DMS53 treated with DMSO at 0.1 percent for 48 hours (cell line): ENCODE data around the gene IFT27.

Experiments
- DNase-seq: peaks from one replicate; lab custom pipeline; 2025; ENCODE audit not compliant: unreplicated experiment; lab: John Stamatoyannopoulos, UW

Gene IFT27

DNA sequence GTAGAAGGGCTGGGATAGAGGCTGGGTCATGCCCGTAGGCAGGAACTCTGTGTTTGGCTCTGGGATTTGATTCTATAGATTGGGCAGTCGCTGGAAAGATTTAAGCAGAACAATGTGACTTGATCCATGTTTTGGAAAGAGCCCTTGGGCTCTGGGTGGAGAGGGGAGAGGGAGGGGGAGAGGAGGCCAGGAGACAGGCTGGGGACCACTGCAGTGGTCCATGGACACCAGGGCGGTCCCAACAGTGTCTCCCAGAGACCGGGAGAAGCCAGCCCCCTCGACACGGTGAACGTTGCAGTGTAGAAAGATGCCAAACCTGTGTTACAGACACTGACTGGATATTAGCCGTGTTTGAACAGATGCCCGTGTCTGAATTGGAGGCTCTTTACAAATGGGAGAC, 21.5 kb upstream of the IFT27 start:
- no peak for DNase-seq

DNA sequence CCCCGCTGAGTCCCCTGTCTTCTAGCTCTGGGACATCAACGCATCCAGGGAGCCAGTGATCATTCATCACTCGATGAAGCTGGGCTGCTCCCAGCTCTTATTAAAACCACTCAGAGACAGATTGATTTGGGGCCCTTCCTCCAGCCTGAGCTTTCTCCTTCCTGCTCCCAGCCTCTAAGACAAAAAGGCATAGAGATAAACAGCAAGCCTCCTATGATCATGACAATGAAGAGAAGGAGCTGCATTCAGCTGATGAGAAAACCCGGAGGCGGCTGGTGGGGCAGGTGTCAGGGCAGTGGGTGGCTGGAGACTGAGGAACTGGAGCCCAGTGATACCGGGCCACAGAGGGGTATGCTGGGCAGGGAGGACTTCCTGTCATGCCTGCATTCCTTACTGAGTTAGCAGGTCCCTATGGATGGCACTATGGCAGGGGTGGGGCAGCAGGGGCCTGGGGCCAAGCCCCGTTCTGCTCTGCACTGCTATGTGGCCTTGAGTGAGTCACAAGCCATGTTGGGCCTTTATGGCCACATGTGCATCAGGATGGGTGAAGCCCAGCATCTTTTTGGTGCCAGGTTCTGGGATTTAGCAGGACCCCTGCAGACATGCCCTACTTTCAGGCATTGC, 20.7 kb upstream of the IFT27 start:
- no peak for DNase-seq

DNA sequence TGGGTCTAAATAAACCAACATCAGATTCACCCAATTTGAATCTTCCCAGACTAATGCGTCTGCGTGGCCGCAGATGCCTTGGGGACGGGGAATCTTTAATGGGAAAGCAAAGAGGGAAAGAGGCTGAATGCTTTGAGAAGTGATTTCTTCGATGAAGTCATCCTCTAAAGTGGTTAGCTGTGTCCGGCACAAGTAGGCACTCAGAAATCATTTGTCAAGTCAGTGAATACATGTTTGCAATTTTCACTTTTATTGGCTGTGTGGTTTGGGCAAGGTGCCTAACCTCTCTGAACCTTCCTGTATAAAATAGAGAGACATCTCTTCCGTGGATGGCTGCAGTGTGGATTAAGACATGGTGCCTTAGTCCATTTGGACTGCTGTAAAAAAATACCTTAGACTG, 19.7 kb upstream of the IFT27 start:
- DNase-seq: no peak

DNA sequence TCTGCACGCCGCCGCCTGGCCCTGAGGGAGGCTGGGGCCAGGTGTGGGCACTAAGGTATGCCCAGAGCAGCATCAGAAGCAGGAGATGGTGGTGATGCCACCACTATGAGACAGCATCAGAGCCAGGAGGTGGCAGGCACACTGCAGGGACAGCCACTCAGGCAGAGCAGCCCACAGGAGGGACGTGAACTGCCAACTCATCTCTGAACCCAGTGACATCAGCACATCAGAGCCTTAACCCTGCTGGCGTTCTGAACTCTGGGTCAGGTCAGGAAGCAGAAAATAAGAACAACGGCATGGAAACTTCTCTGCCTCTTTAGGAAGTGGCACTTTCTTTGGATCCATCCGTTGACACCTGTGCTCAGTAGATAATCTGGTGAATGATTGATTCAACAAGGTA, 14.7 kb upstream of the IFT27 start:
- no peak for DNase-seq

DNA sequence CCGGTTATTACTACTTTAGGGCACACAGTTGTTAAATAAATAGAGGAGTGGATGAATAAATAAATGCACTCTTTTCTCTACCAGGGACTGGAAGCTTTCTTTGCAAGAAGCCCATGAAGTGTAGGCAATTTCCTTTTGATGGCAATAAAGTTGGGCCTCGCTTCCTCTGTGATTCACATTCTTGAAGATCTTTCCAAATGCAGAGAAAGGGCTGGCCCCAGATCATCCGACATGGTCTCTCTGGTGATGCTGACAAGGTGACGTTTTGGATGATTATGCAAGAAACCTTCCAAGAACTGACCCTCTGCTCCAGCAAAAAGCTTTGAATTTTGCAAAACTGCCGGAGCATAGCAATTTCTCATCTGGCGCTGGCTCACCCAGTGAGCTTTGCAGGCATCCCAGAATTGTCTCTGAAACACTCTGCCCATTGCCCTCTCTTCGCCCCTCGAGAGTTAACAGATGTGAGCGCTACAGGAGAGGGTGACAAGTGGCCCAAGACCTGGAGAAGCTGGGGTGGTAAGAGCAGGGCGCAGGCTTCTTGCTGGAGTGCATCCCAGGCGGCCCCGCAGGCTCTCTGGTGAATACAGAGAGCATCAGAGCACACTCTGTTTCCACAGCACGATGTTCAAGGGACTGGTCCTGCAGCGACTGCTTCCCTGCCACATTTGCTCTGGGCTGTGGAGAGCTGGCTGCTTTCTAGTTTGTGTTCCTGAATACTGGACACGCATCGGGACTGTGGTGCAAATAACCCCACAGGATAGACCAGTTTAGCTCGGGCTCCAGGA, 11.5 kb upstream of the IFT27 start:
- DNase-seq: no peak

DNA sequence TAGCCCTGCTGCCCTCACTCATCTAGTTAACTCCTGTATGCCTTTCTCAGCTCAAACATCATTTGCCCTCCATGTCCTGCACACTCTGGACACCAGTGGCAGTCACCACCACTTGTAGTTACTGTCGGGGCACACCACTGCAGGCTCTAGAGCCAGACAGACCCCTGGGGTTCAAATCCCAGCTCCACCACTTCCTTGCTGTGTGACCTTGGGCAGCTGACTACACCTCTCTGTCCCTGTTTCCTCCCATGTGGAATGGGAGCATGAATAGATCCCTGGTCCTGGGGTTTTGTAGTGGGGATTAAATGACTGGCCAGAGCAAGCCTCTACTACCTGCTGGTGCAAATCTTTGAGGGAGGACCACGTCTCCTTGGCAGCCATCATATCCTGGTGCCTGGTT, 7.8 kb upstream of the IFT27 start:
- DNase-seq: no peak

DNA sequence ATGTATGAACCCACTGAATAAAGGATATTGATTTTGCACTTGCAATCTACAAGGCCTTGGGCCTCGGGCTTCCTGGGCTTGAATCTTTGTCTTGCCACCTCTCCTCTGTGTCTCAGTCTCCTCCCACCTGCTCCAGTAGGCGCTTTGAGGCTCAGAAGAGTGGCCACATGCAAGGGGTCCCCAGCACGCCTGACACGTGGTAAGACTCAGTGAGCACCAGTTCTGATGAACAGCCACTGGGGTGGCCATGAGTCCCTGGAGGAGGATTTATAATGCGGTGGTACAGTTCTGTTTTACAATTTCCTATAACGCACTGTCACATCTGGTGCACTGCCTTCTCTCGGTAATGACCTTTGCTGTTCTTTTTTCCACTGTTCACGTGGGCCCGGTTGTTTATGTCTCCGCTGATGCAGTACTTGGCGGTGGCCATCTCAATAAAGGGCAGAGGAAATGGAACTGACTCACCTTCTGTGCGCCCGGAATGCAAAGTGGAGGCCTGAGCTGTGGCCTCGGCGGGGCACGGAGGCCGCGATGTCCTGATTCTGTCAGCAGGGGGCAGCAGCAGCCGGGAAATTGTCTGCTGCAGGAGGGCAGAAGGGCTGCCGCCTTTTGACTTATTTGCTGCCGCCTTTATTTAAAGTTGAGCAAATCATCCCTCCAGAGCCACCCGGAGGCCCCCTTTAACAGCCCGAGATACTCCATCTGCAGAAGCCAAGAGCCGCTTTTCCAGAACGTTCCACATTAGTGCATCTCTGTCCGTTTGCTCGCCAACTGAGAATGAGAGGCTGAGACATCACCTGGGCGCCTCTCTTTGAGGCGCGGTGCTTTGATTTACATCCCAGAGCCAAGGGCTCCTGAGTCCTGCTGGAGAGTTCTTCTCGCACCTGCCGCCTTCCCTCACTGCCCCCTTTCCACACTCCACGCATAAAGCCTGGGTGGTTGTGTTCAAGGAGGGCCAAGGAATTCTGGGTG, 6.0 kb upstream of the IFT27 start:
- DNase-seq: no peak

DNA sequence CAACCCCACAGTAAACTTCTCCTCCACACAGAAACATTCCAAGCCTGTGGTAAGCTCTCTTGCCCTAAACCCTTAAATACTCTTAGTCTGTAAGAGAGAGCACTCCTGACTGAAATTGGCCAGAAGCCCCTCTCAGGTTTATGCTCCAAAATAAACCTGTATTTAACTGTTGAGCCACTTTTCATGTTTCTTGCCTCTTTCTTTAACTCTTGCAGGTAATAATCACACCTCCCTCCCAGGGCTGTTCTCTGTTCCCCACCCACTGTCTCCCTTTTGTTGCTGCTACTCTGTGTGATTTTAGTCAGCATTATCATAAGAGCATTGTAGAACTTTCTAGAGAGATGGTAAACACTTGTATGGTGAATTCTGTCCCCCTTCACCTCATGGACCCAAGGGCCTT, 2.1 kb upstream of the IFT27 start:
- DNase-seq: no peak

DNA sequence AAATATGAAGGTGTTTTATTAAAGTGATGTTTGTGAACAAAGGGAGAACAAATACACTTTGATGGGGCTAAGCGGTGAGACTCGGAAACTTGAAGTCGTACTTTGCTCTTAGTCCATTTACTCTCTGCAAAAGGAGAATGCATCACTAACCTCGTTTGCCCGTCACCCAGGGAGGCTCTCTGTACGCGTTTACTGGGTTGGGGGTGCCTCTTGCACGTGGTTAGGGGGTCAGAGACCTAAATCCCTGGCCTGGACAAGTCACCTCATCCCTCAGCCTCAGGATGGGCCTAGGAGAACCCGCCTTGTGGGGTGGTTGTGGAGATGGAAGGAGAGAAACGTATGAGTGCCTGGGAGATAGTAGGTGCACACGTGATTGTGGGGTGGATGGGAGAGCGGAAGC, 803 bp upstream of the IFT27 start:
- DNase-seq: no peak

DNA sequence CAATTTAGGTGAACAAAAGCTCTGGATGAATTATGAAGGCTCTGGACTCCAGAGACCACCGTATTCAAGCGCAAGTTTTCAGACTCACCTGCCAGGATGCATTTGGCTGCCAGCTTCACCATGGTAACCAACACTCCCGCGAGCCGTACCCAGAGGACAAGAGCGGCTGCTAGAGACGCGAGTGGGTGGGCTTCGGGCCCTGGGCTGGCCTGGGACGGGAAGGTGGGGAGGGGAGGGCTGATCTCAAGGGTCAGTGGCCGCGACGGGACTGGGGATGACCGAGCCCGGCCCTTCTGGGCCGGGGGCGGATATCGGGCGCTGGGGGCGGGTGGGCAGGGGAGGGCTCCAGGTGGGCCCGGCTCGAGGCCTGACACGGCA, 344 bp downstream of the IFT27 start:
- DNase-seq: no peak

DNA sequence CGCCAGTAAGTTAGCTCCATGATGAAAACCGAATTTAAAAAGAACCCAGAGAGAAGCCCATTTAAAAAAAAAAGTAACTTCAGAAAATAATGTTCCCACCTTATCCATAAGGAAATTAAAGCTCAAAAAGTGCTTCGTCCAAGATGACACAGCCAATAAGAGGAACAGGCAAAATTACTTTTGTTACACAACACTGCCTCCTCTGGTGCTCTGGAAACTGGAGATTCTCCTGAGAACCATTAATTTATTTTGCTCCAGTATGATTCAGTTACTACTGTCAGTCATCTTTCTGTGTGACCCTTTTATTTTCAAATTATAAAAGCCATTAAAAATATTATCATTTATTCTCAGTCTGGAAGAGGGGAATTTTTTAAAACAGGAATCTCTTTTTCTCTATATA, 2.0 kb downstream of the IFT27 start:
- DNase-seq: no peak

DNA sequence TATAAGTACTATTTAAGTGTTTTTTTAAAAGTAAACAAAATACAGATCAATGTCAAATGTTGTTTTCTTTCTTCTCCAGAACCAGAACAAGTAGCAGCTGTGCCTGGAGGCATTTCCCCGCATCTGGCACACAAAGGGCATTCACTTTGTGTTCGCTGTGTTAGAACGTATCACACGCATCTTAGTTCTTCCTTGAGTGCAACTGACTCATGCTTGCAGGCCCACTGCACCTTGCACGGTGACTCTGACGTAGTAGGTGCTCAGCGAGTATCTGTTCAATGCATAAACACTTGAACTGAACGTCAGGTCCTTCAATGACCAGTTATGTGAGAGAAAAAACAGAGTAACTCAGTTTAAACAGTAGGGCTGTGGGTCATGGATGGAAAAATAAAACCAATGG, 3.5 kb downstream of the IFT27 start:
- DNase-seq: no peak

DNA sequence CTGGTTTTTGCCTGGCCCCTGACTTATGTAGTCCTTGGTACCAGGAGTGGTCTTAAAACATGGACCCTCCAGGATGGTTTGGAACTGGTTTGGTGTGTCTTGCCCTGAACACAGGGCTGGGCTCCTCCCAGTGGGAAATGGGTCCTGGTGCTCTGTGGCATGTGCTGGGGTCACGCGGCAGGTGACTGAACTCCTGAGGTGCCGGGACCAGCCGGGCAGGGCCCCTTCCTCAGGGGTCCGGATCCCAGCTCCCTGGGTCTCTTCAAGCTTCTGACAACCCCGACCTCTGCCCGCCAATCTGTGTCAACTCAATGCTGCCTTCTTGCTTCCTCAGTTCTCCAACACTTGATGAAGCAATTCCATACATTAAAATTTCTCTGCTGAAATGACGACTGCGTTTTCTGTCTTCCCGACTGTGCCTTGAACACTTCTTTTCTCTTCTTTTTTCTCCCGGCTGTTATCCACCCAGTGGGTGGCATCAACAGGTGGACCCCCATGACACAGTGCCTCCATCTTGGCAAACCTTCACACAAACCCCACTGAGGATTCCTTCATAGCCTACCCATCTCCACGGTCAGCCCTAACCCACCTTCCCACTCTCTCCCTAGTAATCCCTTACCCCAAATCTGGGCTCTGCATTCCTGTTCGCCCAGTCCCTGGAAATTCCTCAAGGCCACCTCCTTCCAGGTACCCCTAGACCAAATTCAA, 4.4 kb downstream of the IFT27 start:
- no peak for DNase-seq

DNA sequence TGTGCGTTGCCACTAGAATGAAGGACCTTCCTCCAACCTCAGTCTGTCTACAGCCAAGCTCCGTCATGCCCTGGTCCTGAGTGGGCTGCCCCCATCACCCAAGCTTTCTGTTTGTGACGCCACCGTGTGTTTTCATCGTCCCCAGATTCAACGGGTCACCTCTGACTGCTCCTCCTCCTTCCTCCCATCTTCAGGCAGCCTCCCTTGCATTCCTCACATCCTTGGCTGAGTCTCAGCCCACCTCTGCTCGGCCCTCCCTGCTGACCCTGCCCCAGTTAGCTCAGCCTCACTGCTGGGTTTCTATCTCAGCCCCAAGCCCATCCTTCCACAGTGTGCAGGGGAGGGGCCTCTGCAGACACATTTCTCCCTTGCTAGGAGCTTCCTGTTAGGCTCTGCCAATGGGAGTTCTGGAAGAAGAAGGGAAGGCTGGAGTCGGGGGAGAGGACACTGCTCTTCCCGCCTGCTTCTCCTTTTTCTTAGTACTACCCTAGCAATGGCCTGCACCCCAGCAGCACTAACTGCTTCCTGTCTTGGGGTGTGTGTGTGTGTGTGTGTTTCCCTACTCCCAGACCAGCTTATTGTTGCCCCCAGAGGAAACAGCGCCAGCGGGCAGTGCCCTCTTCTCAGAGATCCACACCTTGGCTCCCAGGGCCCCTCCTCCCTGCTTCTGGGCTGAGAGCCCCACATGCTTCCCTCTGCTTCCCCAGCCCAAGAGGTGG, 5.2 kb downstream of the IFT27 start:
- DNase-seq: no peak

DNA sequence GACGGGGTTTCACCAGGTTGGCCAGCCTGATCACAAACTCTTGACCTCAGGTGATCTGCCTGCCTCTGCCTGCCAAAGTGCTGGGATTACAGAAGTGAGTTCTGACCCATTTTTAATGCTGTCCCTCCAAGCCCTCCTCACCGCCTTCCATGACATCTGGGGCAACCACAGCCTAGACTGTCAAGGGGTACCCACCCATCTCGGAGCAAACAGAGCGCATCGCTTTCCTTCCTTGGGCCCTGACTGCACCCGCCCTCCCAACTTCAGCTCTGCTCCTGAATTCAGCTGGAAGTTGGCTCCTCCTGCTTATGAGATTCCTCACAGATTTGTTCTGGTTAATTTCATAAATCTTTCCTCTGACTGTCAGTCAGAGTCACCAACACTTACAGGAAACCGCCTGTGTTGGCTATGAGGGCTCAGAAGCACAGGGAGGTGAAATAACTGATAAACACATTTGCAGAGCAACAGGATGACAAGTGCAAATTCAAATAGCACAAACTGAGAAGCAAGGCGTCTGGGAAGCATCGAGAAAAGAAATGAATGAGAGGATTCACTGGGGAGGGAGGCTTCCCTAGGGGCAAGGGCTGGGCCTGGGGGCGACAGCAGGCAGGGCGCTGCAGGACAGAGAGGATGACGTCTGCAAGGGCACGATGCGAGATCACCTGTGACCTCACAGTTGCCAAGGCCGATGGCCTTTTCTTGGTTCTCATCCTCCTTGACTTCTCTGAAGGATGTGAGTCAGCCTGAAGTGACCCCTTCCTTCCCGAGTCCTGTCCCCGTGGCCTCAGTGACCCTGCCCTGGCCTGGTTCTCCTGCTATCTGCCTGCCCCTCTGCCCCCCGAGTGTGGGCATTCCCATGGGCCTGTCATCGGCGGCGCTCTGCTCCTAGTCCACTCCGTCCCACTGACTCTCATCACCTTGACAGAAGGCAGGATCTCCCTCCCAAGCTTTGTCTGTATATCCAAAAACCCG, 6.1 kb downstream of the IFT27 start:
- DNase-seq: no peak

DNA sequence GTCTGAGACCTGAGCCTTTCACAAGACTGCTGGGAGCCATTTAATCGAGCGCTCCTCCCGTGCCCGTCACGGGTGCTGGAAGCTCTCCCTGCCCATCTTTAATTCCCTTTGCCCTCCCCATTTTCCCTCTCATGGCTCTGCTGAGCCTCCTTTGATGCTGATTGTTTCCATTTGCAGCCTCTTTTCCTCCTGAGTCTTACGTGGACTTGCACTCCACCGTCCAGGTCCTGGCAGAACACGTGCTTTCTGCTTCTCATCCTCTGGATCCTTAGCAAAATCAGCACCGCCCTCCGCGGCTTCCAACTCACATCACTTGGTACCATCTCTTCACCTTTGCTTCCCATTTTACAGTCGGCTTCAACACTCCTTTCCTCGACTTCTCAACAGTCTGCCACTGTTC, 7.3 kb downstream of the IFT27 start:
- DNase-seq: no peak

DNA sequence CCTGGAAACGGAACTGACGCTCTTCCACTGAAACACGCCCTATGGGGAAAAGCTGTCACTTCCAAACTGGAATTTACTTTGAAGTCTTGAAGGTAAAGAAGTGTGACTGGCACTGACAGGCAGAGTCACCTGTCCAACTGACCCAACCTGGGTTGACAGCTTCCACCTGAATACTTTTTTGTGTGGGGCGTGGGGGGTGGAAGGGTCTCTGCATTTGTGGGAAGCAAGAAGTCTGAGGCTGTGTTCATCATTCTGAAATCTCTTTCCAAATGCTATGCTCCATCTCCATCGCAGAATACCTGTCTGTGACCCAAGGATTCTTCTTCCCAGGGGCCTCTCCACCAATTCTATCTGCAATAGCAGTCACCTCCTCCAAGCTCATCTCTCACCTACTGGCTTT, 7.8 kb downstream of the IFT27 start:
- DNase-seq: no peak

DNA sequence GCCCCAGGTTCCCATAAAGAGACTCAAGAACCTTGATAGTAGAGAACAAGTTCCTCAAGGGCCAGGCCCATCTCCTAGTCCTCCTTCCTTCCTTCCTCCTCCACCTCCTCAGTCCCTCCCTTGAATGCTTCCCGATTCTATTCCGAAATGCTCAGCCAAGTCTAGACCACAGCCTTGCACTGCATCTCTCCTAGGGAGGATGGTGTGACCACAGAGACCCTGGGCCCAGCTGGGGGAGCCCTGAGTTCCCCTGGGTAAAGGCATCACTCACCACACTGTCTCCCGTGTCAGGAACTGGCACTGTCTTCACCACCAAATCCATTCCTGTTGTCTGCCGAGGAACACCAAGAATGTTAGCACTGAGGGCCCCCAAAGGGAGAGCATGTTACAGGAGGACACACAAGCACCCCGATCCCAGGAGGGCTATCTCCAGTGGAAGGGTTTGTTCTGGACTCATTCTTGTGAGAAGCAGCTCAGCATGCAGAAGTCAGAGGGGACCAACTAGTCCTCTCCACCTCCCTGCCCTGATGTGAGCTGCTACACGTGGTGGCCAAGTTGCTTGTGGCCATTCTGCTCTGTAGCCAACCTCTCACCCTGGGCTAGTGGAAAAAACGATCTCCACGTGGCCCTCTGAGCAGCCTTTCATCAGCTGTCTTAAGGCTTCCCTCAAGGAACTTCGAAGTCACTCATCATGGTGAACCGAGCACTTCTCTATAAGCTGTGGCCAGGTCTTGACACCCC, 8.7 kb downstream of the IFT27 start:
- no peak for DNase-seq

DNA sequence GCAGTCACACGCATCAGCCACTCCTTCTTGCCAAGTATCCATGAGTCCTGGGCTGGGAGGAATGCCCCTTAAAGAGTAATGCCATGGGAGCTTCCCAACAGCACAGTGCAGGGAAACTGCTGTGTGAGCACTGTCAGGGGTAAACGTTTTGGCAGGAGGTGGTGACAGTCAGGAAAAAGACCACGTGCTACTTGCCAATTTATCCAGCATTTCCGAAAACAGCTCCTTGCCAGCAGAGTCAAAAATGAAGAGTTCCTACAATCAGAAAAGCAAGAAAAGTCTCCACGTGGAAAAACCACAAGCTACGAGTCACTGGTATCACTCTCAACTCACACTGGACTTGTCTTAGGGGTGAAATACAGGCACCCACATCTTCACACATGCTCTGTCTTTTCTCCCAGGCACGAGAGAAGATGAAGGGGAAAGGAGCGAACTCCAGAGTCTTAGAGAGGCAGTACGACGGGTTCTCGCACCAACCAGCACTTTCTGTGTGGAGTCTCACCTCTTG, 9.9 kb downstream of the IFT27 start:
- no peak for DNase-seq
